ENCODE measurements around the gene SLC25A10. TPM values are rescaled to one million over a fixed set of nuclear protein-coding genes. Genes with fewer than 3 reads are reported as not detected.

SLC25A10 gene
- total RNA-seq, 1 donor from 2014 or later: 6.7 TPM

DNA sequence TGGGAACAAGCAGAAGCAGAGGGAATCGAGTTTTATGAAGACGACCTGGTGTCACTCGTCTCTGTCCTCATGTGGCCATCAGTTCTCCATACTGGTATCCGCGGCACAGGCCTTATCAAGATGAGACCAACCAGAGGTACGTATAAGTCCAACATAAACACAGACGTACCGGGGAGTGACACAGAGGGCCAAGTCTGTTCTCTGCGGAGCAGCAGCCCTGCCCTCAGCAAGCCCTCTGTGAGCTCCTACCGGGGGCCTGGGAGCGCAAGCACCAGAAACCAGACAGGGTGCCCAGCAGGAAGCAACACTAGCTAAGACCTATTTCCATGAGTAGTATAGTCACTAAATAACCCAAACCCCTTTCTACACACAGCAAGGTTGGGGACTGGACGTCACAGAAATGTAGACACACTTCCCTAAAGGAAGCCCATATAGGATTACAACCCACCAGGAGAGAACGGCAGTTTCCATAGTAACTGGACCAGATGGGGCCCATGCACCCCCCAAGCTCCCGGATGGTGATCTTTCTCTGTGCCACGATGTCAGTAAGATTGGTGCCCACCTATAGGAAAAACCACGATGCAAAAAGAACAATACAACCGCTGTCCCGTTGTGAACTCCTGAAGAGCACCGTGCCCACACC, 29.4 kb upstream of the SLC25A10 start:
- TF ChIP-seq, protein P1, sequence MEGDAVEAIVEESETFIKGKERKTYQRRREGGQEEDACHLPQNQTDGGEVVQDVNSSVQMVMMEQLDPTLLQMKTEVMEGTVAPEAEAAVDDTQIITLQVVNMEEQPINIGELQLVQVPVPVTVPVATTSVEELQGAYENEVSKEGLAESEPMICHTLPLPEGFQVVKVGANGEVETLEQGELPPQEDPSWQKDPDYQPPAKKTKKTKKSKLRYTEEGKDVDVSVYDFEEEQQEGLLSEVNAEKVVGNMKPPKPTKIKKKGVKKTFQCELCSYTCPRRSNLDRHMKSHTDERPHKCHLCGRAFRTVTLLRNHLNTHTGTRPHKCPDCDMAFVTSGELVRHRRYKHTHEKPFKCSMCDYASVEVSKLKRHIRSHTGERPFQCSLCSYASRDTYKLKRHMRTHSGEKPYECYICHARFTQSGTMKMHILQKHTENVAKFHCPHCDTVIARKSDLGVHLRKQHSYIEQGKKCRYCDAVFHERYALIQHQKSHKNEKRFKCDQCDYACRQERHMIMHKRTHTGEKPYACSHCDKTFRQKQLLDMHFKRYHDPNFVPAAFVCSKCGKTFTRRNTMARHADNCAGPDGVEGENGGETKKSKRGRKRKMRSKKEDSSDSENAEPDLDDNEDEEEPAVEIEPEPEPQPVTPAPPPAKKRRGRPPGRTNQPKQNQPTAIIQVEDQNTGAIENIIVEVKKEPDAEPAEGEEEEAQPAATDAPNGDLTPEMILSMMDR (IDR thresholded peaks at IDR 0.05; ENCODE audit: unreplicated experiment): no peak
- H3K9me3 Mint-ChIP-seq (ENCODE audit: unreplicated experiment): no peaks in the 10 kb centered on the region
- no peak for DNase-seq (ENCODE audit: low spot score)
- H3K27ac Mint-ChIP-seq (ENCODE audit: unreplicated experiment): peak overlapping the region; percentile 94
- peaks cover 21% of the 10 kb centered on the region for H3K4me1 Mint-ChIP-seq (ENCODE audit: unreplicated experiment)
- H3K4me3 Mint-ChIP-seq (ENCODE audit: unreplicated experiment): peak overlapping the region; percentile 98
- peaks cover 19% of the 10 kb centered on the region for H3K36me3 Mint-ChIP-seq (ENCODE audit: low read depth, unreplicated experiment)
- peaks cover 10% of the 10 kb centered on the region for H3K27me3 Mint-ChIP-seq (ENCODE audit: unreplicated experiment)

DNA sequence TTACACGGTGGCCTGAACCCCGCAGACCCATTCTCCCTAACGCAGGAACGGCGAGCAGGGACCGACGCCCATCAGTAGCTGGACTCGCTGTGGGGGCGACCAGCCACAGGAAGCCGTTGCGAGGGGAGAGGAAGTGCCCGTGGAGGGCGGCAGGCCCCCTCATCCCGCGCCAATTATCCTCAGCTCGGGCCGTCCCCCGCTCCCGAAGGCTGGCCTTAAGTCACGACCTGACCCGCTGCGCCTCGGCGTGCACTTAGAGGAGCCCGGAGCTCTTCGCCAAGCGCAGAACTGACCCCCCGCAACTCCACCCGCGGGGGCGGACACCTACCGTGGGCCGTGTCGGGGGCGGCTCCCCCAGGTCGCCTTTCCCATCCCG, 28.9 kb upstream of the SLC25A10 start:
- Mint-ChIP-seq H3K4me1 (ENCODE audit: unreplicated experiment) (peaks cover 21% of the 10 kb centered on the region), H3K9me3 (ENCODE audit: unreplicated experiment) (no peaks in the 10 kb centered on the region), H3K4me3 (ENCODE audit: unreplicated experiment) (peak overlapping the region; percentile 98), H3K27ac (ENCODE audit: unreplicated experiment) (peak overlapping the region; percentile 94), H3K36me3 (ENCODE audit: low read depth, unreplicated experiment) (peaks cover 19% of the 10 kb centered on the region), H3K27me3 (ENCODE audit: unreplicated experiment) (peaks cover 10% of the 10 kb centered on the region)
- DNase-seq (ENCODE audit: low spot score): no peak
- TF ChIP-seq, protein P1 (IDR thresholded peaks at IDR 0.05; ENCODE audit: unreplicated experiment): no peak

DNA sequence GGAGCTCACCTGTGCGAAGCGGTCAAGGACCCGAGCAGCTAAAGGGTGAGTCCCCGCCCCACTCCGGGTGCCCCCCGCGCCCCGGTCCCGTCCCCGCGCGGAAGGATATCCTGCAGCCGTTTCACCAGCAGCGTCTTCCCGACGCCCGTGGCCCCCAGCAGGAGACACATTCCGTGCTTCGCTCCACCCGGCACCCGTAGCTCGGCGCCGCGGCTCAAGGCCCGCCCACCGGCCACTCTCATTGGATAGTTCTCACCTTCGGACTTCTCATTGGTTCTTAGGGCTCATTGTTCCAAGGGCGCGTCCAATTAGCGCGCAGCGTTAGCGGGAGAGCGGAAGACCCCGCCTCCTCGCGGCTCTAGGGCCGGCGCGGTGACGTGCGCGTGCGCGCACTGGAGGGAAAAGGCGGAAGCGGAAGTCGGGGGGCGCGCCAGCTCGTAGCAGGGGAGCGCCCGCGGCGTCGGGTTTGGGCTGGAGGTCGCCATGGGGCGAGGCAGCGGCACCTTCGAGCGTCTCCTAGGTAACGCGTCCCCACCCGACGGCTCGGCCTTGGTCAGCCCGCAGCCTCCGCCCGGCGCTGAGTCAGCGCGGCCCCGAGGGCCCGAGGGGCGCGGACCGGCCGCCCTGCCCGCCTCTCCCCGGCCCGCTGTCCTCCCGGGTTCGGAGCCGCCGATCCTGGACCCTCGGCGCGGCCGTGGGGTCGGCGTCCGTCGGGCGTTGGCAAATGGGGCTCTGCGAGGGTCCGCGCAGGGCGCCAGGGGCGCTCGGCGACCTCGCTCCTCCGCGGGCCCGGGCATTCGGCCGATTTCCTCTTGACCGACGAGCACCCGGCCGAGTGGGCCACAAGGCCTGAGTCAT, 28.3 kb upstream of the SLC25A10 start, which contains the start of the genes ARL16 and HGS:
Gene ARL16 (minus strand): TSS at position 214 of the 858 bp plus-strand sequence. CDS start 44 bp downstream, at position 170.
Gene HGS (plus strand): TSS at position 428 of the 858 bp plus-strand sequence. CDS start 56 bp downstream, at position 484.
- Mint-ChIP-seq H3K9me3 (ENCODE audit: unreplicated experiment) (no peaks in the 10 kb centered on the region), H3K4me3 (ENCODE audit: unreplicated experiment) (peak within 1 kb of the TSS; percentile 98), H3K36me3 (ENCODE audit: low read depth, unreplicated experiment) (peaks cover 22% of the 10 kb centered on the region), H3K4me1 (ENCODE audit: unreplicated experiment) (peaks cover 21% of the 10 kb centered on the region), H3K27me3 (ENCODE audit: unreplicated experiment) (peaks cover 12% of the 10 kb centered on the region), H3K27ac (ENCODE audit: unreplicated experiment) (peak within 1 kb of the TSS; percentile 94)
- TF ChIP-seq, protein P1 (IDR thresholded peaks at IDR 0.05; ENCODE audit: unreplicated experiment): no peak
- peak; percentile 98 for DNase-seq (ENCODE audit: low spot score)

DNA sequence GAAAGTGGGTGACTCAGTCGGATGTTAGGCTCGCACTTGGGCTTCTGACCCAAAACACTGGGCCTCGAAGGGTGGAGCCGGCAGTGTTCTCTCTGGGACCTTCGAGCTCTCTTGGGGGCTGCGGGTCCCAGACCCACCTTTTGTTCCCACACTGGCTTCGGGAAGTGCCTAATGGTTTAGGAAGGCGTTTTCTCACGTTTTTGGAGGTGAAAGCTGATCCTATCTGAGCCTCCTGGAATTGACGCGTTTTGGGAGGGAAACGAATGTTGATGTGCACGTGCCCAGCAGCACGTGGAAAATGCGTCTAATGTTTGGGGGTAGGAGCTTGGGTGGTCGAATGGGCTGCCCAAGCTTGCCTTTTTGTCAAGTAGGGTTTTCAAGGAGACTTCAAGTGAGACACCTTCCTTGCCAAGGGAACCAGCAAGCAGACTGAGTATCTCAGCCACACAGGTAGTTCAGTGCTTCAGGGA, 27.6 kb upstream of the SLC25A10 start:
- no peaks in the 10 kb centered on the region for H3K9me3 Mint-ChIP-seq (ENCODE audit: unreplicated experiment)
- H3K27me3 Mint-ChIP-seq (ENCODE audit: unreplicated experiment): peaks cover 16% of the 10 kb centered on the region
- DNase-seq (ENCODE audit: low spot score): no peak
- H3K4me3 Mint-ChIP-seq (ENCODE audit: unreplicated experiment): peak overlapping the region; percentile 92
- peaks cover 29% of the 10 kb centered on the region for H3K36me3 Mint-ChIP-seq (ENCODE audit: low read depth, unreplicated experiment)
- TF ChIP-seq, protein P1 (IDR thresholded peaks at IDR 0.05; ENCODE audit: unreplicated experiment): no peak
- H3K27ac Mint-ChIP-seq (ENCODE audit: unreplicated experiment): peak overlapping the region; percentile 89
- H3K4me1 Mint-ChIP-seq (ENCODE audit: unreplicated experiment): peaks cover 24% of the 10 kb centered on the region

Measured in endothelial cell (in vitro differentiated cells).